Cardiac fibroblast (primary cell): ENCODE data around the gene ZC2HC1C.
A peak's percentile ranks its signal among the peaks of the same experiment; 100 is the strongest.

Experiments
- DNase-seq, 2 donors: peaks; one replicate each; pipeline versions ENCODE4 v3.0.0 to v3.0.0-alpha.2; 2010; ENCODE audit warnings: low read depth in 2 of 2
- H3K4me3 ChIP-seq, 2 donors: replicated peaks in 1 of 2; 1 replicate in 1 of 2; 2 replicates in 1 of 2; pipeline ENCODE4 v1.5.1; 2011; ENCODE audit warnings: low read depth in 2 of 2, low read length in 2 of 2, mild to moderate bottlenecking in 2 of 2, moderate library complexity in 1 of 2
- CTCF ChIP-seq: IDR thresholded peaks from one replicate; pipeline ENCODE4 v1.5.1; 2011; ENCODE audit warnings: low read depth, mild to moderate bottlenecking, low read length, inconsistent platforms

ZC2HC1C gene

GRCh38 chr14:75069121-75069810 is at the start of gene ZC2HC1C:
ZC2HC1C (plus strand) TSS chr14:75069641; CDS start chr14:75070574, 933 bp downstream.
- TF ChIP-seq CTCF, result no peak
- DNase-seq, result peak; percentile 90 to 94

GRCh38 chr14:75022655-75023054 is 46.8 kb upstream of the ZC2HC1C start:
- H3K4me3 ChIP-seq, result no peak overlapping the region
- TF ChIP-seq CTCF, result peak; percentile 31
- DNase-seq, result peak in 1 of 2 donors; percentile 17

More at GRCh38 chr14:75069121-75069810, at the start of gene ZC2HC1C:
- H3K4me3 ChIP-seq, result peak within 1 kb of the TSS; percentile 53 to 64

- no peak for TF ChIP-seq CTCF
- no peak overlapping the region for H3K4me3 ChIP-seq
- peak in 1 of 2 donors; percentile 28 for DNase-seq
Measured at GRCh38 chr14:75023108-75023507, 46.3 kb upstream of the ZC2HC1C start.

GRCh38 chr14:75025082-75025481 is 44.4 kb upstream of the ZC2HC1C start:
- DNase-seq, result peak; percentile 49 to 67
- TF ChIP-seq CTCF, result no peak
- H3K4me3 ChIP-seq, result no peak overlapping the region

GRCh38 chr14:75025876-75026275 is 43.6 kb upstream of the ZC2HC1C start:
- DNase-seq, result no peak
- no peak for TF ChIP-seq CTCF
- H3K4me3 ChIP-seq, result no peak overlapping the region

- TF ChIP-seq CTCF, result no peak
- DNase-seq, result no peak
- no peak overlapping the region for H3K4me3 ChIP-seq
Measured at GRCh38 chr14:75030147-75030546, 39.3 kb upstream of the ZC2HC1C start.

GRCh38 chr14:75032939-75033338 is 36.5 kb upstream of the ZC2HC1C start:
- H3K4me3 ChIP-seq, result no peak overlapping the region
- DNase-seq, result no peak
- no peak for TF ChIP-seq CTCF
